PC-9 (cell line): ENCODE measurements around the gene CCL20. TPM values are rescaled to one million over a fixed set of nuclear protein-coding genes. Genes with fewer than 3 reads are reported as not detected.

Experiments
- BruUV-seq: library from RNA; stranded (reverse); fragments of 400-500 nt; replicated peaks from 2 replicates; lab custom pipeline; 2021; lab: Mats Ljungman, UMichigan
- CTCF ChIA-PET: fragments of 300-600 bp; sonication (Branson Sonifier 250); formaldehyde crosslinking; loops from one replicate; lab custom pipeline; 2022; ENCODE audit warnings: antibody characterized with exemption; lab: Charles Lee
- POLR2A ChIA-PET: fragments of 300-600 bp; sonication (Branson Sonifier 250); formaldehyde crosslinking; loops from one replicate; lab custom pipeline; 2022; ENCODE audit warnings: antibody characterized with exemption; ENCODE audit not compliant: unreplicated experiment; lab: Charles Lee
- DNase-seq, 2 experiments: peaks; one replicate each; pipeline versions ENCODE4 v3.0.0 to v3.0.0-alpha.2; 2015 to 2022; ENCODE audit warnings: mixed read lengths in 1 of 2
- H2AFZ ChIP-seq: fragments of 200-600 bp; sonication (generic); 2 replicates; pipeline ENCODE4 v1.8.1; 2017; ENCODE audit warnings: antibody characterized with exemption
- H3F3A ChIP-seq: fragments of 200-600 bp; sonication (generic); 2 replicates; pipeline ENCODE4 v1.8.1; 2017; ENCODE audit warnings: antibody characterized with exemption, mild to moderate bottlenecking, low read depth; ENCODE audit not compliant: insufficient read depth
- H3K27ac ChIP-seq: fragments of 200-600 bp; sonication (generic); 2 replicates; pipeline ENCODE4 v1.6.1; 2016; ENCODE audit warnings: mixed run types
- H3K27me3 ChIP-seq: fragments of 200-600 bp; sonication (generic); 2 replicates; pipeline ENCODE4 v1.6.1; 2016; ENCODE audit warnings: low read depth, mixed run types; ENCODE audit not compliant: insufficient read depth
- H3K36me3 ChIP-seq: fragments of 200-600 bp; sonication (generic); 2 replicates; pipeline ENCODE4 v1.6.1; 2016; ENCODE audit warnings: low read depth, mixed run types
- H3K4me1 ChIP-seq: fragments of 200-600 bp; sonication (generic); replicated peaks from 2 replicates; pipeline ENCODE4 v1.6.1; 2016; ENCODE audit warnings: mixed run types; ENCODE audit not compliant: insufficient read depth
- H3K4me2 ChIP-seq: fragments of 200-600 bp; sonication (generic); 2 replicates; pipeline ENCODE4 v1.6.1; 2017; ENCODE audit warnings: mixed run types
- H3K4me3 ChIP-seq: fragments of 200-600 bp; sonication (generic); 2 replicates; pipeline ENCODE4 v1.6.1; 2016; ENCODE audit warnings: mixed run types
- H3K79me2 ChIP-seq: fragments of 200-600 bp; sonication (generic); 2 replicates; pipeline ENCODE4 v1.6.1; 2017; ENCODE audit warnings: low read depth, mixed run types
- H3K9me2 ChIP-seq: fragments of 200-600 bp; sonication (generic); 2 replicates; pipeline ENCODE4 v1.8.1; 2017; ENCODE audit warnings: mild to moderate bottlenecking; ENCODE audit not compliant: insufficient read depth
- H3K9me3 ChIP-seq: fragments of 200-600 bp; sonication (generic); 2 replicates; pipeline ENCODE4 v1.8.1; 2016; ENCODE audit warnings: low read depth; ENCODE audit not compliant: insufficient read depth
- H4K20me1 ChIP-seq: fragments of 200-600 bp; sonication (generic); 2 replicates; pipeline ENCODE4 v1.8.1; 2017; ENCODE audit not compliant: insufficient read depth
- EZH2 ChIP-seq: fragments of 200-600 bp; sonication (generic); IDR thresholded peaks from 2 replicates; pipeline ENCODE4 v1.8.0; 2017; ENCODE audit warnings: antibody characterized with exemption, low read depth
- intact Hi-C: fragments of 100-400 bp; cut with micrococcal nuclease; formaldehyde crosslinking; loops from one replicate; pipeline ENCODE4 v1.10.0; 2022; ENCODE audit not compliant: unreplicated experiment
- total RNA-seq: library from RNA; stranded (reverse); gene quantifications from 2 replicates; pipeline ENCODE4 v1.2.3, GENCODE V29; 2021
- TF ChIP-seq, protein P1 (sequence below): fragments of 200-600 bp; sonication (generic); conservative IDR thresholded peaks from 2 replicates; pipeline ENCODE4 v1.6.1; 2017; ENCODE audit warnings: mixed run types, antibody characterized with exemption, mild to moderate bottlenecking, moderate library complexity

The CCL20 gene
- total RNA-seq, 1 experiment from 2014 or later, result not detected

DNA sequence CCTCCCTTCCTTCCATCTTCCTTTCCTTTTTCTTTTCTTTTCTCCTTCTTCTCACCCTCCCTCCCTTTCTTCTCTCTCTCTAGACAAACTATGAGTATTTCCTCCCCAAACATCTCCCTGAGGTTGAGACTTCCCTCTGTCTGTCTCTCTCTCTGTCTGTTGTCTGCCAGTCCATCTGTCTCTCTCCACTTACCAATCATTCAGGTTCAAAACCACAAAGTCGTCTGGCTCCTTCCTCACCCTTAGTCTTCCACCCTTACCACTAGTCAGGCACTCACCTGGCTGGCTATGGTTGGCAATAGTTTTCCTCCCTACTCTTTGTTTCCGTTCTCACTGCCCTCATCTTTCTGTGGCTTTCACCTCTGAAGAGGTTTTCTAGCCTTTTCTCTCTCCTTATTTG, 12.9 kb downstream of the CCL20 start:
- H3K4me2 ChIP-seq, result no peak overlapping the region

DNA sequence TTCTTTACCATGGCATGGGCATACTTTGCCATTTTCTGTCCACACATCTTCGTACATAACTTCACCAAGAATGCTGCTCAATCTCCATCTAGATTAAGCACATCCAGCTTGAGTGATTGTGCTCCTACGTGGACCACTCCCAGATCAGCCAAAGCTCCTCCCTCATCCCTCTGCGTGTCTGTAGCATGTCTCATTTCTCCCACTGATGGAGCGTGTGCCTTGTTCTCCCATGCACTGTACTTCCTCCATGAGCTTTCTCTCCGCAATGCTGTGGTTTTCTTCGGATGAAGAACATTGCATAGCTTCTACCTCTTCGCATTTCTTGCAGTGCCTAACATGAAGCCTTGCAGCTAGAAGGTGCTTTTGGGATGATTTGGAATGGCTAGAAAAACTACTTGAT, 13.5 kb downstream of the CCL20 start:
- Histone ChIP-seq H3K27ac (no peak overlapping the region), H3K4me1 (no peaks in the 10 kb centered on the region), H3K4me3 (no peak overlapping the region), H2AFZ (no peak overlapping the region), H3K79me2 (no peaks in the 10 kb centered on the region), H3K9me3 (peaks cover 4% of the 10 kb centered on the region; the same call in 1 of the 2 replicates), H3K9me2 (no peaks in the 10 kb centered on the region), H3K36me3 (no peaks in the 10 kb centered on the region), H3F3A (no peaks in the 10 kb centered on the region), H4K20me1 (no peaks in the 10 kb centered on the region), H3K27me3 (no peaks in the 10 kb centered on the region), H3K4me2 (no peak overlapping the region)
- intact Hi-C loops, result no loop called here
- POLR2A ChIA-PET, result no interaction called here
- no peak for TF ChIP-seq EZH2
- TF ChIP-seq, protein P1, sequence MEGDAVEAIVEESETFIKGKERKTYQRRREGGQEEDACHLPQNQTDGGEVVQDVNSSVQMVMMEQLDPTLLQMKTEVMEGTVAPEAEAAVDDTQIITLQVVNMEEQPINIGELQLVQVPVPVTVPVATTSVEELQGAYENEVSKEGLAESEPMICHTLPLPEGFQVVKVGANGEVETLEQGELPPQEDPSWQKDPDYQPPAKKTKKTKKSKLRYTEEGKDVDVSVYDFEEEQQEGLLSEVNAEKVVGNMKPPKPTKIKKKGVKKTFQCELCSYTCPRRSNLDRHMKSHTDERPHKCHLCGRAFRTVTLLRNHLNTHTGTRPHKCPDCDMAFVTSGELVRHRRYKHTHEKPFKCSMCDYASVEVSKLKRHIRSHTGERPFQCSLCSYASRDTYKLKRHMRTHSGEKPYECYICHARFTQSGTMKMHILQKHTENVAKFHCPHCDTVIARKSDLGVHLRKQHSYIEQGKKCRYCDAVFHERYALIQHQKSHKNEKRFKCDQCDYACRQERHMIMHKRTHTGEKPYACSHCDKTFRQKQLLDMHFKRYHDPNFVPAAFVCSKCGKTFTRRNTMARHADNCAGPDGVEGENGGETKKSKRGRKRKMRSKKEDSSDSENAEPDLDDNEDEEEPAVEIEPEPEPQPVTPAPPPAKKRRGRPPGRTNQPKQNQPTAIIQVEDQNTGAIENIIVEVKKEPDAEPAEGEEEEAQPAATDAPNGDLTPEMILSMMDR, result no peak
- CTCF ChIA-PET, result no interaction called here
- no peak for DNase-seq
- BruUV-seq, result no TSS peak

More for the DNA sequence above, 12.9 kb downstream of the CCL20 start:
- H3K4me1 ChIP-seq, result no peaks in the 10 kb centered on the region
- peaks cover 4% of the 10 kb centered on the region; the same call in 1 of the 2 replicates for H3K9me3 ChIP-seq
- no peaks in the 10 kb centered on the region for H3K9me2 ChIP-seq
- intact Hi-C loops, result no loop called here
- H3K79me2 ChIP-seq, result no peaks in the 10 kb centered on the region
- no peak for DNase-seq
- no peak overlapping the region for H3K27ac ChIP-seq
- no peak overlapping the region for H2AFZ ChIP-seq
- TF ChIP-seq, protein P1, result no peak
- TF ChIP-seq EZH2, result no peak
- no peaks in the 10 kb centered on the region for H3K27me3 ChIP-seq
- no peaks in the 10 kb centered on the region for H3K36me3 ChIP-seq
- CTCF ChIA-PET, result no interaction called here
- no peak overlapping the region for H3K4me3 ChIP-seq
- POLR2A ChIA-PET, result no interaction called here
- H3F3A ChIP-seq, result no peaks in the 10 kb centered on the region
- H4K20me1 ChIP-seq, result no peaks in the 10 kb centered on the region
- no TSS peak for BruUV-seq

- no peaks in the 10 kb centered on the region for H3K4me1 ChIP-seq
Measured at GRCh38 chr2:227828477-227828912, 14.9 kb downstream of the CCL20 start.

More at GRCh38 chr2:227828477-227828912, 14.9 kb downstream of the CCL20 start:
- H3K4me2 ChIP-seq, result no peak overlapping the region
- no peak for DNase-seq
- TF ChIP-seq, protein P1, result no peak
- TF ChIP-seq EZH2, result no peak
- H3K9me2 ChIP-seq, result no peaks in the 10 kb centered on the region
- H2AFZ ChIP-seq, result no peak overlapping the region
- no peaks in the 10 kb centered on the region for H3F3A ChIP-seq
- ChIA-PET POLR2A (no interaction called here), CTCF (no interaction called here)
- no peaks in the 10 kb centered on the region; the same call in 1 of the 2 replicates for H3K9me3 ChIP-seq
- no TSS peak for BruUV-seq
- no peaks in the 10 kb centered on the region for H3K36me3 ChIP-seq
- no peak overlapping the region for H3K27ac ChIP-seq
- intact Hi-C loops, result no loop called here
- H3K27me3 ChIP-seq, result no peaks in the 10 kb centered on the region
- no peak overlapping the region for H3K4me3 ChIP-seq
- H4K20me1 ChIP-seq, result no peaks in the 10 kb centered on the region
- no peaks in the 10 kb centered on the region for H3K79me2 ChIP-seq
